Nephron progenitor cell (in vitro differentiated cells): ENCODE results near the gene AARS2.

Experiments used
- DNase-seq: peaks from one replicate; pipeline ENCODE4 v3.0.0; 2021
- H3K27ac Mint-ChIP-seq: 2 replicates; pipeline ENCODE4 v1.8.0; 2021; ENCODE audit warnings: mild to moderate bottlenecking, moderate library complexity, mixed read lengths
- H3K27me3 Mint-ChIP-seq: 2 replicates; pipeline ENCODE4 v1.8.0; 2021; ENCODE audit warnings: mild to moderate bottlenecking, low read depth, mixed read lengths; ENCODE audit not compliant: poor library complexity
- H3K36me3 Mint-ChIP-seq: 2 replicates; pipeline ENCODE4 v1.8.0; 2021; ENCODE audit warnings: low read depth, mixed read lengths
- H3K4me1 Mint-ChIP-seq: 2 replicates; pipeline ENCODE4 v1.8.0; 2021; ENCODE audit warnings: mixed read lengths
- H3K4me3 Mint-ChIP-seq: 2 replicates; pipeline ENCODE4 v1.8.0; 2021; ENCODE audit warnings: mild to moderate bottlenecking, moderate library complexity, mixed read lengths
- H3K9me3 Mint-ChIP-seq: 2 replicates; pipeline ENCODE4 v1.8.0; 2021; ENCODE audit warnings: mild to moderate bottlenecking, moderate library complexity, mixed read lengths
- TF ChIP-seq, protein P1 (sequence below): fragments of 200-600 bp; sonication (generic); IDR thresholded peaks from 2 replicates; pipeline ENCODE4 v1.5.0; 2021; ENCODE audit warnings: antibody characterized with exemption

Gene AARS2

GRCh38 chr6:44286747-44287146, 26.4 kb downstream of the AARS2 start:
- TF ChIP-seq, protein P1, sequence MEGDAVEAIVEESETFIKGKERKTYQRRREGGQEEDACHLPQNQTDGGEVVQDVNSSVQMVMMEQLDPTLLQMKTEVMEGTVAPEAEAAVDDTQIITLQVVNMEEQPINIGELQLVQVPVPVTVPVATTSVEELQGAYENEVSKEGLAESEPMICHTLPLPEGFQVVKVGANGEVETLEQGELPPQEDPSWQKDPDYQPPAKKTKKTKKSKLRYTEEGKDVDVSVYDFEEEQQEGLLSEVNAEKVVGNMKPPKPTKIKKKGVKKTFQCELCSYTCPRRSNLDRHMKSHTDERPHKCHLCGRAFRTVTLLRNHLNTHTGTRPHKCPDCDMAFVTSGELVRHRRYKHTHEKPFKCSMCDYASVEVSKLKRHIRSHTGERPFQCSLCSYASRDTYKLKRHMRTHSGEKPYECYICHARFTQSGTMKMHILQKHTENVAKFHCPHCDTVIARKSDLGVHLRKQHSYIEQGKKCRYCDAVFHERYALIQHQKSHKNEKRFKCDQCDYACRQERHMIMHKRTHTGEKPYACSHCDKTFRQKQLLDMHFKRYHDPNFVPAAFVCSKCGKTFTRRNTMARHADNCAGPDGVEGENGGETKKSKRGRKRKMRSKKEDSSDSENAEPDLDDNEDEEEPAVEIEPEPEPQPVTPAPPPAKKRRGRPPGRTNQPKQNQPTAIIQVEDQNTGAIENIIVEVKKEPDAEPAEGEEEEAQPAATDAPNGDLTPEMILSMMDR, result no peak
- no peak for DNase-seq
- no peaks in the 10 kb centered on the region for H3K9me3 Mint-ChIP-seq
- H3K27me3 Mint-ChIP-seq, result peaks cover 58% of the 10 kb centered on the region
- H3K36me3 Mint-ChIP-seq, result no peaks in the 10 kb centered on the region
- H3K4me3 Mint-ChIP-seq, result no peak overlapping the region
- no peak overlapping the region for H3K27ac Mint-ChIP-seq
- no peaks in the 10 kb centered on the region for H3K4me1 Mint-ChIP-seq

DNA sequence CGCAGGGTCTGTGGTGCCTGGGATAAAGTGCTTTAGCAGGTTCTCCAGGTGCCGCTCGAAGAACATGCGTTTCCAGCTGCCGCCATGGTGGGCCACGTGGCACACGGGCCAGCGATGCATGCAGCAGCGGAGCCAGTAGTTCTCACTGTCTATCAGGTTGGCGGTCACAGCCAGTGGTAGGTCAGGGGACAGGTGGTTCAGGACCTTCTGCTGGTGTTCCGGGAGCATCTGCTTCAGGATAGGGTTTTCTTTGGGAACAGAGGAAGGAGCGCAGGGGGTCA, 26.9 kb downstream of the AARS2 start:
- H3K4me3 Mint-ChIP-seq, result no peak overlapping the region
- DNase-seq, result no peak
- H3K9me3 Mint-ChIP-seq, result no peaks in the 10 kb centered on the region
- no peaks in the 10 kb centered on the region for H3K36me3 Mint-ChIP-seq
- H3K4me1 Mint-ChIP-seq, result no peaks in the 10 kb centered on the region
- H3K27ac Mint-ChIP-seq, result no peak overlapping the region
- peaks cover 58% of the 10 kb centered on the region for H3K27me3 Mint-ChIP-seq
- TF ChIP-seq, protein P1, result no peak

- Mint-ChIP-seq H3K4me1 (no peaks in the 10 kb centered on the region), H3K4me3 (no peak overlapping the region), H3K27ac (no peak overlapping the region), H3K36me3 (no peaks in the 10 kb centered on the region), H3K9me3 (no peaks in the 10 kb centered on the region), H3K27me3 (peaks cover 61% of the 10 kb centered on the region)
- TF ChIP-seq, protein P1, result no peak
- DNase-seq, result peak; percentile 67
Observed at GRCh38 chr6:44285552-44286284, 27.4 kb downstream of the AARS2 start.

DNA sequence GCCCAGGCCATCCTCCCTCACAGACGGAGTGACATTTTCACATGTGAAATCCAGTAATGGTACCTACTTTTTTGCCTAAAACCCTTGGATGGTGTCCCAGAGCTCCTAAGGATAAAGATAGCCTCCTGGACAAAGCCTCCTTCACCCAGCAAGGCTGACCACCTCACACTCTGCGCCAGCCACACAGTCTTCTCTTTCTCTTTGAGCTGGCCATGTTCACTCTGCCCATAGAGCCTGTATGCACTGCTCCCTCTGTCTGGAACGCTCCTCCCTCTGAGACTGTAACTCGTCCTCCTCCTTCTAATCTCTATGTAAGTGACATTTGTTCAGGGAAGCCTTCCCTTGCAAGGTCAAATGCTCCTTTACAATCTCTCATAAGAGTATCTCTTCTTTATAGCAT, 28.3 kb downstream of the AARS2 start:
- Mint-ChIP-seq H3K36me3 (no peaks in the 10 kb centered on the region), H3K4me3 (no peak overlapping the region), H3K9me3 (no peaks in the 10 kb centered on the region), H3K4me1 (no peaks in the 10 kb centered on the region), H3K27me3 (peaks cover 62% of the 10 kb centered on the region), H3K27ac (no peak overlapping the region)
- TF ChIP-seq, protein P1, result no peak
- DNase-seq, result no peak

DNA sequence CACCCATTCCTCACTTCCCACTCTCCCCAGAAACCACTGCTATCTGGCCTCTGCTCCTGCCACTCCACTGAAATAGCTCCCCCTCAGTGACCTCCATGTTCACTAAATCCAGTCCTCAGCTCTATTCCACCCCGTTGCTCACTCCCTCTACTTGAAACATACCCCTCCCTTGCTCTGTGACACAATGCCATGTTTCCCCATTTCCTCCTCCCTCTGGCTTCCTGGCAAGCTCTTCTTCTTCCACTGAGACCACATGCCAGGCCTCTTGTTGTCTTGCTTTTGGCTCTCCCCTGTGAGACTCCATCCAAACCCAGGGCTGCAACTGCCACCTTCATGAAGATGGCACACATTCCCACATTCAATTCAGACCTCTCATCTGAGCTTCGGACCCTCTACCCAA, 29.0 kb downstream of the AARS2 start:
- Mint-ChIP-seq H3K36me3 (no peaks in the 10 kb centered on the region), H3K27me3 (peaks cover 62% of the 10 kb centered on the region), H3K9me3 (no peaks in the 10 kb centered on the region), H3K4me1 (no peaks in the 10 kb centered on the region), H3K4me3 (no peak overlapping the region), H3K27ac (no peak overlapping the region)
- DNase-seq, result no peak
- TF ChIP-seq, protein P1, result no peak
